ENCODE measurements around the gene OSBPL5.

Gene OSBPL5

GRCh38 chr11:3094223-3094824 lies 70.8 kb downstream of the OSBPL5 start:
- TF ChIP-seq SIN3A (IDR thresholded peaks at IDR 0.05; ENCODE audit: borderline replicate concordance, insufficient read depth, low read length) (no peak), REST (IDR thresholded peaks at IDR 0.05; ENCODE audit: insufficient read depth in 1 of 2, low read depth in 2 of 2, low read length in 2 of 2) (no peak), TAF1 (IDR thresholded peaks at IDR 0.05; ENCODE audit: borderline replicate concordance, insufficient read depth, low read length) (no peak), FOXP2 (optimal IDR thresholded peaks at IDR 0.05; ENCODE audit: borderline replicate concordance, extremely low read depth, extremely low read length, insufficient read depth) (no peak), POLR2AphosphoS5 (IDR thresholded peaks at IDR 0.05; ENCODE audit: low read depth, low read length) (no peak)

- TF ChIP-seq TAF1 (IDR thresholded peaks at IDR 0.05; ENCODE audit: borderline replicate concordance, insufficient read depth, low read length) (no peak), SIN3A (IDR thresholded peaks at IDR 0.05; ENCODE audit: borderline replicate concordance, insufficient read depth, low read length) (no peak), FOXP2 (optimal IDR thresholded peaks at IDR 0.05; ENCODE audit: borderline replicate concordance, extremely low read depth, extremely low read length, insufficient read depth) (no peak), POLR2AphosphoS5 (IDR thresholded peaks at IDR 0.05; ENCODE audit: low read depth, low read length) (no peak), REST (IDR thresholded peaks at IDR 0.05; ENCODE audit: insufficient read depth in 1 of 2, low read depth in 2 of 2, low read length in 2 of 2) (no peak)
Measured at GRCh38 chr11:3093281-3094191, 71.6 kb downstream of the OSBPL5 start.

GRCh38 chr11:3092603-3093141 lies 72.4 kb downstream of the OSBPL5 start:
- TF ChIP-seq REST (IDR thresholded peaks at IDR 0.05; ENCODE audit: insufficient read depth in 1 of 2, low read depth in 2 of 2, low read length in 2 of 2) (no peak), SIN3A (IDR thresholded peaks at IDR 0.05; ENCODE audit: borderline replicate concordance, insufficient read depth, low read length) (no peak), TAF1 (IDR thresholded peaks at IDR 0.05; ENCODE audit: borderline replicate concordance, insufficient read depth, low read length) (no peak), POLR2AphosphoS5 (IDR thresholded peaks at IDR 0.05; ENCODE audit: low read depth, low read length) (no peak), FOXP2 (optimal IDR thresholded peaks at IDR 0.05; ENCODE audit: borderline replicate concordance, extremely low read depth, extremely low read length, insufficient read depth) (no peak)

- TF ChIP-seq FOXP2 (optimal IDR thresholded peaks at IDR 0.05; ENCODE audit: borderline replicate concordance, extremely low read depth, extremely low read length, insufficient read depth) (no peak), POLR2AphosphoS5 (IDR thresholded peaks at IDR 0.05; ENCODE audit: low read depth, low read length) (no peak), TAF1 (IDR thresholded peaks at IDR 0.05; ENCODE audit: borderline replicate concordance, insufficient read depth, low read length) (no peak), REST (IDR thresholded peaks at IDR 0.05; ENCODE audit: insufficient read depth in 1 of 2, low read depth in 2 of 2, low read length in 2 of 2) (no peak), SIN3A (IDR thresholded peaks at IDR 0.05; ENCODE audit: borderline replicate concordance, insufficient read depth, low read length) (no peak)
Measured at GRCh38 chr11:3091846-3092602, 73.1 kb downstream of the OSBPL5 start.

All from PFSK-1 (cell line).